ENCODE data around the gene COG3. TPM values are rescaled to one million over a fixed set of nuclear protein-coding genes. Genes with fewer than 3 reads are reported as not detected.
"Not testable (repeated sequence)": the region's sequence is repeated elsewhere in the genome, so short reads cannot be mapped to it uniquely, and the experiment has no call there.

The COG3 gene
- polyA plus RNA-seq, result 29.6 TPM

GRCh38 chr13:45464687-45465453, at the start of gene COG3:
Gene COG3, plus strand, starts transcription at chr13:45464939. Its CDS starts 98 bp downstream, at chr13:45465037.
- peak within 1 kb of the TSS; percentile 90 to 99 (median 94) for H3K4me3 Mint-ChIP-seq
- peaks cover 34 to 38% (median 37%) of the 10 kb centered on the region in 3 donors for H3K4me1 Mint-ChIP-seq
- no peaks in the 10 kb centered on the region for H3K9me3 Mint-ChIP-seq
- H3K27ac Mint-ChIP-seq, result peak within 1 kb of the TSS; percentile 67 to 97 (median 92)
- no peaks in the 10 kb centered on the region for H3K36me3 Mint-ChIP-seq
- H3K27me3 Mint-ChIP-seq, result no peaks in the 10 kb centered on the region

GRCh38 chr13:45415112-45415511, 49.6 kb upstream of the COG3 start:
- Mint-ChIP-seq H3K27ac (peak overlapping the region in 1 of 3 donors; percentile 5), H3K27me3 (no peaks in the 10 kb centered on the region), H3K9me3 (no peaks in the 10 kb centered on the region), H3K4me1 (peaks cover 16 to 22% (median 17%) of the 10 kb centered on the region in 3 donors), H3K4me3 (peak overlapping the region in 2 of 4 donors; percentile 49 to 72), H3K36me3 (peaks cover 4% of the 10 kb centered on the region)

- Mint-ChIP-seq H3K9me3 (no peaks in the 10 kb centered on the region), H3K27me3 (no peaks in the 10 kb centered on the region), H3K36me3 (peaks cover 2% of the 10 kb centered on the region), H3K4me1 (peaks cover 16 to 22% (median 17%) of the 10 kb centered on the region in 3 donors), H3K4me3 (peak overlapping the region; percentile 92 to 99 (median 97)), H3K27ac (peak overlapping the region; percentile 94 to 98 (median 96))
Measured at GRCh38 chr13:45416516-45417128, 48.1 kb upstream of the COG3 start.

GRCh38 chr13:45417790-45418534, 46.8 kb upstream of the COG3 start, which contains the start of gene SLC25A30:
Gene SLC25A30, minus strand, starts transcription at chr13:45418373. Its CDS starts 6,948 bp downstream, at chr13:45411425.
- Mint-ChIP-seq H3K4me3 (peak within 1 kb of the TSS; percentile 92 to 99 (median 97)), H3K27me3 (no peaks in the 10 kb centered on the region), H3K36me3 (peaks cover 2% of the 10 kb centered on the region), H3K27ac (peak within 1 kb of the TSS; percentile 94 to 98 (median 96)), H3K9me3 (no peaks in the 10 kb centered on the region), H3K4me1 (peaks cover 12 to 25% (median 13%) of the 10 kb centered on the region in 3 donors)

GRCh38 chr13:45419389-45419788, 45.4 kb upstream of the COG3 start:
- peak overlapping the region in 1 of 3 donors; percentile 69 for H3K27ac Mint-ChIP-seq
- H3K27me3 Mint-ChIP-seq, H3K9me3 Mint-ChIP-seq, H3K36me3 Mint-ChIP-seq: not testable (repeated sequence)
- peak overlapping the region in 2 of 4 donors; percentile 51 to 78 for H3K4me3 Mint-ChIP-seq
- H3K4me1 Mint-ChIP-seq, result peaks cover 12 to 28% (median 13%) of the 10 kb centered on the region in 3 donors

- Mint-ChIP-seq H3K9me3 (no peaks in the 10 kb centered on the region), H3K27me3 (no peaks in the 10 kb centered on the region), H3K4me3 (peak overlapping the region in 3 of 4 donors; percentile 41 to 78 (median 71)), H3K27ac (peak overlapping the region in 2 of 3 donors; percentile 69), H3K4me1 (peaks cover 9 to 24% (median 9%) of the 10 kb centered on the region in 3 donors), H3K36me3 (peaks cover 2% of the 10 kb centered on the region)
Measured at GRCh38 chr13:45419945-45420344, 44.8 kb upstream of the COG3 start.

GRCh38 chr13:45422731-45423292, 41.9 kb upstream of the COG3 start:
- H3K4me1 Mint-ChIP-seq, result peaks cover 4 to 15% (median 4%) of the 10 kb centered on the region in 3 donors
- H3K36me3 Mint-ChIP-seq, result no peaks in the 10 kb centered on the region
- peak overlapping the region in 1 of 3 donors; percentile 83 for H3K27ac Mint-ChIP-seq
- H3K4me3 Mint-ChIP-seq, result peak overlapping the region in 1 of 4 donors; percentile 71
- no peaks in the 10 kb centered on the region for H3K27me3 Mint-ChIP-seq
- H3K9me3 Mint-ChIP-seq, result no peaks in the 10 kb centered on the region

- not testable (repeated sequence) for H3K9me3 Mint-ChIP-seq, H3K36me3 Mint-ChIP-seq, H3K4me3 Mint-ChIP-seq, H3K27me3 Mint-ChIP-seq
- Mint-ChIP-seq H3K27ac (peak overlapping the region in 1 of 3 donors; percentile 50), H3K4me1 (peaks cover 2 to 11% (median 4%) of the 10 kb centered on the region in 3 donors)
Measured at GRCh38 chr13:45426056-45426841, 38.5 kb upstream of the COG3 start.

GRCh38 chr13:45432737-45433380, 31.9 kb upstream of the COG3 start:
- Mint-ChIP-seq H3K27me3 (peaks cover 2% of the 10 kb centered on the region), H3K4me3 (no peak overlapping the region), H3K9me3 (no peaks in the 10 kb centered on the region), H3K27ac (no peak overlapping the region), H3K36me3 (no peaks in the 10 kb centered on the region), H3K4me1 (no peaks in the 10 kb centered on the region)

GRCh38 chr13:45433381-45433790, 31.4 kb upstream of the COG3 start:
- Mint-ChIP-seq H3K27ac (no peak overlapping the region), H3K9me3 (no peaks in the 10 kb centered on the region), H3K27me3 (peaks cover 2% of the 10 kb centered on the region), H3K36me3 (no peaks in the 10 kb centered on the region), H3K4me1 (peaks cover 0 to 1% (median 0%) of the 10 kb centered on the region in 3 donors), H3K4me3 (no peak overlapping the region)

GRCh38 chr13:45434556-45435371, 30.0 kb upstream of the COG3 start:
- H3K36me3 Mint-ChIP-seq, result no peaks in the 10 kb centered on the region
- no peaks in the 10 kb centered on the region for H3K9me3 Mint-ChIP-seq
- H3K4me3 Mint-ChIP-seq, result no peak overlapping the region
- peaks cover 0 to 6% (median 5%) of the 10 kb centered on the region in 3 donors for H3K4me1 Mint-ChIP-seq
- H3K27me3 Mint-ChIP-seq, result peaks cover 2% of the 10 kb centered on the region
- no peak overlapping the region for H3K27ac Mint-ChIP-seq

GRCh38 chr13:45436332-45436731, 28.4 kb upstream of the COG3 start:
- Mint-ChIP-seq H3K27me3 (peaks cover 2% of the 10 kb centered on the region), H3K9me3 (no peaks in the 10 kb centered on the region), H3K27ac (no peak overlapping the region), H3K4me3 (no peak overlapping the region), H3K4me1 (peaks cover 0 to 11% (median 5%) of the 10 kb centered on the region in 3 donors), H3K36me3 (no peaks in the 10 kb centered on the region)

- Mint-ChIP-seq H3K9me3 (no peaks in the 10 kb centered on the region), H3K27me3 (no peaks in the 10 kb centered on the region), H3K4me1 (peaks cover 5 to 16% (median 9%) of the 10 kb centered on the region in 3 donors), H3K27ac (no peak overlapping the region), H3K36me3 (no peaks in the 10 kb centered on the region), H3K4me3 (no peak overlapping the region)
Measured at GRCh38 chr13:45436953-45437352, 27.8 kb upstream of the COG3 start.

Data from IgD-negative memory B cell (primary cell).